Heart right ventricle (tissue), 16 donors: ENCODE measurements around the gene ZNF181. TPM values are rescaled to one million over a fixed set of nuclear protein-coding genes. Genes with fewer than 3 reads are reported as not detected.

Experiments
- ATAC-seq, 8 donors: fragments of 200-7000 bp; cut with Tn5 transposase; one replicate each; pipeline ENCODE4 v1.9.1; 2020; ENCODE audit warnings: mild to moderate bottlenecking in 8 of 8, moderate library complexity in 8 of 8, moderate number of reproducible peaks in 1 of 8
- DNase-seq, 2 donors: peaks; one replicate each; pipeline ENCODE4 v3.0.0-alpha.2; 2020
- H3K27ac ChIP-seq, 10 donors: fragments of 200-600 bp; sonication (generic) in 2 of 10; one replicate each; pipeline versions ENCODE4 v1.5.0 to v1.8.0; 2020 to 2022; ENCODE audit warnings: mild to moderate bottlenecking in 3 of 10
- H3K27me3 ChIP-seq, 7 donors: fragments of 200-600 bp; one replicate each; pipeline ENCODE4 v1.8.0; 2021 to 2022; ENCODE audit warnings: mild to moderate bottlenecking in 2 of 7
- H3K36me3 ChIP-seq, 9 donors: fragments of 200-600 bp; sonication (generic) in 1 of 9; one replicate each; pipeline versions ENCODE4 v1.5.0 to v1.8.0; 2020 to 2022; ENCODE audit warnings: mild to moderate bottlenecking in 2 of 9
- H3K4me1 ChIP-seq, 9 donors: fragments of 200-600 bp; sonication (generic) in 1 of 9; one replicate each; pipeline versions ENCODE4 v1.5.0 to v1.8.0; 2020 to 2022; ENCODE audit warnings: mild to moderate bottlenecking in 4 of 9
- H3K4me3 ChIP-seq, 10 donors: fragments of 200-600 bp; sonication (generic) in 2 of 10; one replicate each; pipeline versions ENCODE4 v1.5.0 to v1.8.0; 2020 to 2022; ENCODE audit warnings: mild to moderate bottlenecking in 7 of 10, moderate library complexity in 2 of 10
- H3K9me3 ChIP-seq, 11 donors: fragments of 200-600 bp in 10 of 11; sonication (generic) in 2 of 11; one replicate each; pipeline versions ENCODE4 v1.5.0 to v1.8.0; 2013 to 2022; ENCODE audit warnings: mild to moderate bottlenecking in 2 of 11, control low read depth in 1 of 11, moderate library complexity in 1 of 11
- CTCF ChIP-seq, 9 donors: fragments of 200-600 bp; sonication (generic) in 2 of 9; IDR thresholded peaks; one replicate each; pipeline versions ENCODE4 v1.5.0 to v1.8.0; 2021 to 2022; ENCODE audit warnings: antibody characterized with exemption in 9 of 9, mild to moderate bottlenecking in 5 of 9, moderate library complexity in 1 of 9
- WGBS, 2 donors: extraction: QIAGEN DNeasy Blood & Tissue Kit; methylation state at CpG; one replicate each; pipeline ENCODE4 v1.1.7; 2013; ENCODE audit warnings: inconsistent platforms in 1 of 2; 5-methylcytosine and 5-hydroxymethylcytosine counted together
- intact Hi-C, 10 donors: fragments of 100-400 bp; cut with DNase I; formaldehyde crosslinking; loops; one replicate each; pipeline versions ENCODE4 v1.11.1 to v1.14.2; 2022
- polyA plus RNA-seq, 2 donors: library from polyadenylated mRNA; stranded (reverse); fragments of 200-250 nt; gene quantifications; one replicate each; pipeline ENCODE4 v1.2.3, GENCODE V29; 2013
- total RNA-seq, 10 donors: library from RNA; stranded (reverse); fragmentation: NEBNext Ultra II Directional in 3 of 10; extraction: Animal tissue kit (Norgen Biotek cat#: 25700) in 3 of 10; gene quantifications; one replicate each; pipeline versions ENCODE4 v1.2.1 to v1.2.4, GENCODE V29; 2021 to 2023
- donor health status: Arrhythmogenic right ventricular cardiomyopathy.
- donor health status: ischemic (EF 13 %, LVEDD 7.1; RV severe dilation, severe dysfunction).
- donor health status: healthy with polysubstance abuse.
- donor health status: DM: no; HTN: yes; CAD: no.
- donor health status: DM: no; HTN: no; CAD: no.
- donor health status: ischemic (EF 25% LVEDD 6.9; RV normal size, moderate dysfunction).
- donor health status: ischemic (EF 25% LVEDD 5.7; RV mildly dilated, moderate dysfunction).
- donor health status: healthy.
- donor health status: DM: yes; HTN: yes; CAD: no.
- donor health status: Ischemic cardiomyopathy.
- donor health status: ischemic (EF 35%, LVEDD 5.7; RV mildly dilated, moderate dysfunction).
- donor health status: nonischemic (EF 11% LVEDD 7.7; RV severe dilation, severe dysfunction).
- donor health status: DM: yes; HTN: yes; CAD: no.
- donor health status: PGD.
- donor health status: ischemic (EF 29% LVEDD 5.4; RV normal size, mild dysfunction).
- donor health status: nonischemic (EF 23%, LVEDD 6.1; RV moderate dilation, normal function).

ZNF181 gene
- total and polyA plus RNA-seq, 12 donors = 6.2 to 27.6 (median 18.3) TPM

GRCh38 chr19:34688592-34688991, 45.5 kb upstream of the ZNF181 start:
- Histone ChIP-seq H3K36me3 (peaks cover 0 to 24% (median 16%) of the 10 kb centered on the region in 9 donors), H3K4me3 (no peak overlapping the region), H3K27ac (no peak overlapping the region), H3K9me3 (peaks cover 0 to 50% (median 32%) of the 10 kb centered on the region in 11 donors), H3K4me1 (no peaks in the 10 kb centered on the region), H3K27me3 (no peaks in the 10 kb centered on the region)
- WGBS, 2 donors = 69 to 83% methylated on average over 1 of the region's 1 CpG
- no peak for TF ChIP-seq CTCF (IDR thresholded peaks at IDR 0.05)
- DNase-seq (no peak), ATAC-seq (no peak)
- intact Hi-C loops = no loop called here

- Histone ChIP-seq H3K27me3 (no peaks in the 10 kb centered on the region), H3K36me3 (peaks cover 0 to 6% (median 0%) of the 10 kb centered on the region in 9 donors), H3K27ac (no peak overlapping the region), H3K9me3 (peaks cover 0 to 36% (median 15%) of the 10 kb centered on the region in 11 donors), H3K4me3 (no peak overlapping the region), H3K4me1 (no peaks in the 10 kb centered on the region)
- ATAC-seq (no peak), DNase-seq (no peak)
- TF ChIP-seq CTCF (IDR thresholded peaks at IDR 0.05) = no peak
- intact Hi-C loops = no loop called here
- 83 to 91% methylated on average over 3 of the region's 3 CpGs for WGBS, 2 donors
These were observed 43.7 kb upstream of the ZNF181 start for GRCh38 chr19:34690372-34690771.

GRCh38 chr19:34692549-34692948, 41.5 kb upstream of the ZNF181 start:
- ATAC-seq (peak in 1 of 8 donors; percentile 62), DNase-seq (no peak)
- WGBS, 2 donors = 35 to 64% methylated on average over 2 of the region's 2 CpGs
- Histone ChIP-seq H3K9me3 (peaks cover 0 to 14% (median 0%) of the 10 kb centered on the region in 11 donors), H3K4me3 (no peak overlapping the region), H3K27me3 (no peaks in the 10 kb centered on the region), H3K36me3 (no peaks in the 10 kb centered on the region), H3K27ac (no peak overlapping the region), H3K4me1 (no peaks in the 10 kb centered on the region)
- intact Hi-C loops = no loop called here
- no peak for TF ChIP-seq CTCF (IDR thresholded peaks at IDR 0.05)

GRCh38 chr19:34707661-34708060, 26.4 kb upstream of the ZNF181 start:
- H3K4me3 ChIP-seq = no peak overlapping the region
- TF ChIP-seq CTCF (IDR thresholded peaks at IDR 0.05) = no peak
- WGBS, 2 donors = 72 to 74% methylated on average over 2 of the region's 2 CpGs
- DNase-seq (no peak), ATAC-seq (no peak)
- peaks cover 0 to 4% (median 0%) of the 10 kb centered on the region in 9 donors for H3K4me1 ChIP-seq
- no peaks in the 10 kb centered on the region for H3K36me3 ChIP-seq
- peaks cover 0 to 4% (median 0%) of the 10 kb centered on the region in 7 donors for H3K27me3 ChIP-seq
- H3K27ac ChIP-seq = no peak overlapping the region
- intact Hi-C loops = no loop called here
- H3K9me3 ChIP-seq = peaks cover 0 to 15% (median 0%) of the 10 kb centered on the region in 11 donors
